ENCODE data around the gene CPLX1. TPM values are rescaled to one million over a fixed set of nuclear protein-coding genes. Genes with fewer than 3 reads are reported as not detected.

CPLX1 gene
- total RNA-seq, 1 donor from 2014 or later = 115 TPM

GRCh38 chr4:804804-805203 lies 21.1 kb downstream of the CPLX1 start:
- no peak for DNase-seq
- Mint-ChIP-seq H3K36me3 (ENCODE audit: unreplicated experiment) (peaks cover 38% of the 10 kb centered on the region), H3K9me3 (ENCODE audit: unreplicated experiment) (peaks cover 2% of the 10 kb centered on the region), H3K4me3 (ENCODE audit: unreplicated experiment) (no peak overlapping the region), H3K27ac (ENCODE audit: unreplicated experiment) (no peak overlapping the region), H3K27me3 (ENCODE audit: unreplicated experiment) (peaks cover 5% of the 10 kb centered on the region), H3K4me1 (ENCODE audit: low read depth, unreplicated experiment) (peaks cover 2% of the 10 kb centered on the region)
- no peak for TF ChIP-seq CTCF (IDR thresholded peaks at IDR 0.05; ENCODE audit: partially characterized antibody, unreplicated experiment)

- no peak for DNase-seq
- peaks cover 5% of the 10 kb centered on the region for H3K27me3 Mint-ChIP-seq (ENCODE audit: unreplicated experiment)
Observed at GRCh38 chr4:803884-804283, 22.0 kb downstream of the CPLX1 start.

GRCh38 chr4:801436-802124 lies 24.3 kb downstream of the CPLX1 start:
- H3K36me3 Mint-ChIP-seq (ENCODE audit: unreplicated experiment) = peaks cover 25% of the 10 kb centered on the region
- DNase-seq = no peak
- no peak for TF ChIP-seq CTCF (IDR thresholded peaks at IDR 0.05; ENCODE audit: partially characterized antibody, unreplicated experiment)
- no peak overlapping the region for H3K4me3 Mint-ChIP-seq (ENCODE audit: unreplicated experiment)
- peaks cover 6% of the 10 kb centered on the region for H3K9me3 Mint-ChIP-seq (ENCODE audit: unreplicated experiment)
- no peak overlapping the region for H3K27ac Mint-ChIP-seq (ENCODE audit: unreplicated experiment)
- peaks cover 6% of the 10 kb centered on the region for H3K4me1 Mint-ChIP-seq (ENCODE audit: low read depth, unreplicated experiment)
- peaks cover 4% of the 10 kb centered on the region for H3K27me3 Mint-ChIP-seq (ENCODE audit: unreplicated experiment)

More at GRCh38 chr4:803884-804283, 22.0 kb downstream of the CPLX1 start:
- H3K36me3 Mint-ChIP-seq (ENCODE audit: unreplicated experiment) = peaks cover 37% of the 10 kb centered on the region
- H3K4me1 Mint-ChIP-seq (ENCODE audit: low read depth, unreplicated experiment) = peaks cover 2% of the 10 kb centered on the region
- peaks cover 2% of the 10 kb centered on the region for H3K9me3 Mint-ChIP-seq (ENCODE audit: unreplicated experiment)
- TF ChIP-seq CTCF (IDR thresholded peaks at IDR 0.05; ENCODE audit: partially characterized antibody, unreplicated experiment) = no peak
- no peak overlapping the region for H3K4me3 Mint-ChIP-seq (ENCODE audit: unreplicated experiment)
- H3K27ac Mint-ChIP-seq (ENCODE audit: unreplicated experiment) = no peak overlapping the region

- H3K27me3 Mint-ChIP-seq (ENCODE audit: unreplicated experiment) = peaks cover 6% of the 10 kb centered on the region
- peaks cover 5% of the 10 kb centered on the region for H3K36me3 Mint-ChIP-seq (ENCODE audit: unreplicated experiment)
- peaks cover 22% of the 10 kb centered on the region for H3K4me1 Mint-ChIP-seq (ENCODE audit: low read depth, unreplicated experiment)
- no peak for TF ChIP-seq CTCF (IDR thresholded peaks at IDR 0.05; ENCODE audit: partially characterized antibody, unreplicated experiment)
- DNase-seq = no peak
- peaks cover 10% of the 10 kb centered on the region for H3K9me3 Mint-ChIP-seq (ENCODE audit: unreplicated experiment)
- H3K4me3 Mint-ChIP-seq (ENCODE audit: unreplicated experiment) = peak overlapping the region; percentile 71
- peak overlapping the region; percentile 75 for H3K27ac Mint-ChIP-seq (ENCODE audit: unreplicated experiment)
Observed at GRCh38 chr4:797066-797465, 28.9 kb downstream of the CPLX1 start.

- Mint-ChIP-seq H3K9me3 (ENCODE audit: unreplicated experiment) (peaks cover 10% of the 10 kb centered on the region), H3K4me3 (ENCODE audit: unreplicated experiment) (peak overlapping the region; percentile 42), H3K27ac (ENCODE audit: unreplicated experiment) (no peak overlapping the region), H3K4me1 (ENCODE audit: low read depth, unreplicated experiment) (peaks cover 22% of the 10 kb centered on the region), H3K27me3 (ENCODE audit: unreplicated experiment) (peaks cover 6% of the 10 kb centered on the region), H3K36me3 (ENCODE audit: unreplicated experiment) (no peaks in the 10 kb centered on the region)
- no peak for DNase-seq
- no peak for TF ChIP-seq CTCF (IDR thresholded peaks at IDR 0.05; ENCODE audit: partially characterized antibody, unreplicated experiment)
Observed at GRCh38 chr4:796206-796605, 29.7 kb downstream of the CPLX1 start.

Data from glutamatergic neuron (in vitro differentiated cells).